ENCODE results near the gene RASGRF1. TPM values are rescaled to one million over a fixed set of nuclear protein-coding genes. Genes with fewer than 3 reads are reported as not detected.

Gene RASGRF1
- total and polyA plus RNA-seq, 5 experiments from 2014 or later, result 0.14 TPM; not detected in 4

DNA sequence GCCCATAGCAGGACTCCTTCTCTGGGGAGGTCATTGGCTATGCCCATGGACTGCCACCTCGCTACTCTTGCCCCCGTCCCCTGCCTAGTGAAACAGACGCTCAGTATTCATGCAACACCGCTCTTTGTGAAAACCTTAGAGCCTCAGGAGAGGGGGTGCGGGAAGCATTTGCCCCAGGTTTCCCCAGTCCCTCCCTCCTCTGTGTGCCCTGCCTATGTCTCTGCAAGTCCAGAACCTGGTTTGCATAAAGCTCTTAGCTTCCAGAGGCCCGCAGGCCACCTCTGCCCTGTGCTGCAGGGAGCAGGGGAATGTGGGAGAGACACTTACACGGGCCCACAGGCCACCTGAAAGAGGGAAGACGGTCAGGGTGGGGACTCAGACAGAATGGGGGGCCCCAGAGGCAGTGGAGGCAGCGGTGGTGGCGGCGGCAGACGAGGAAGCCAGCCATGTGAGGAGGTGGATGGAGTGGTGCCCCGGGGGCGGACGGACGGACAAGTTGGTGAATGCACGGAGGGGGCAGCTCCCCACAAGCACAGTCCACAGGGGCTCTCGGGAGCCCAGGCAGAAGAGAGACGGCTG is 111.9 kb downstream of the RASGRF1 start:
- Mint-ChIP-seq H3K36me3 (no peaks in the 10 kb centered on the region), H3K27me3 (peaks cover 0 to 13% (median 3%) of the 10 kb centered on the region in 5 donors), H3K27ac (no peak overlapping the region), H3K9me3 (no peaks in the 10 kb centered on the region), H3K4me1 (peaks cover 0 to 10% (median 0%) of the 10 kb centered on the region in 4 donors), H3K4me3 (no peak overlapping the region)
- POLR2A ChIA-PET, result interaction anchor here (1.0 kb wide), 1 partner anchor 105 kb away, joined by 4 read pairs; no protein-coding TSS in a partner anchor
- ATAC-seq (no peak), DNase-seq (peak in 1 of 10 donors; percentile 57)

DNA sequence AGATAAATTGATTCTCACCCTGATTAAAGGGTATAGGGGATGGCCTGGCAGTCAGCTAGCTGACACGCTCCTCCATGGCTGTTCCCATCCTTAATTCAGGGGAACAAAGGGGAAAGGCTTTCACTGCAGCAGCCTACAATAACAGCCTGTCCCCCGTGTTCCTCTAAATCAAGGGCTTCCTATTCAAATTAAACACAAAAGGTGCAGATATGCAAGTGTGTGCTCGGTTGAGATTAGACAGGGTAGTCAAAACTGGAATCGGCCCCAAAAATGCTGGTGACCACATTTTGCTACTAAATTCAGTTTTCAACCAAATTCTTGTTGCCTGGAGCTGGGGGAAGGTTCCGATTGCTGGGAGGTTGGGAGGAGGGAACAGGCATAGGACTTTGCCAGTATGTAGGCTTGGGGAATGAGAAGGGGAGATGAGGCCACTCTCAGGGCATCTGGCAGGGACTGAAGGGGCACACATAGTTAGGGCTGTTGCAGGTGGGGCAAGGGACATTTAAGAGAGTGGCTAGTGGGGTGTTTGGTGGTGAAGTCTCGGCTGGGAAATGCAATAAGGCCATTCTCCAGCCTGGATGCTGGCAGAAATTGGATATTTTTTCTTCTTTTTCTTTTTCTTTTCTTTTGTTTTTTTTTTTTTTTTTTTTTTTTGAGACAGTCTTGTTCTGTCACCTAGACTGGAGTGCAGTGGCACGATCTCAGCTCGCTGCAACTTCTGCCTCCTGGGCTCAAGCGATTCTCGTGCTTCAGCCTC is 112.8 kb downstream of the RASGRF1 start:
- POLR2A ChIA-PET, result no interaction called here
- peak overlapping the region in 1 of 10 donors; percentile 12 for H3K27ac Mint-ChIP-seq
- H3K4me3 Mint-ChIP-seq, result no peak overlapping the region
- H3K4me1 Mint-ChIP-seq, result peaks cover 0 to 10% (median 0%) of the 10 kb centered on the region in 4 donors
- ATAC-seq (no peak), DNase-seq (peak in 1 of 10 donors; percentile 1)
- H3K36me3 Mint-ChIP-seq, result no peaks in the 10 kb centered on the region
- peaks cover 0 to 9% (median 0%) of the 10 kb centered on the region in 5 donors for H3K27me3 Mint-ChIP-seq
- H3K9me3 Mint-ChIP-seq, result no peaks in the 10 kb centered on the region

DNA sequence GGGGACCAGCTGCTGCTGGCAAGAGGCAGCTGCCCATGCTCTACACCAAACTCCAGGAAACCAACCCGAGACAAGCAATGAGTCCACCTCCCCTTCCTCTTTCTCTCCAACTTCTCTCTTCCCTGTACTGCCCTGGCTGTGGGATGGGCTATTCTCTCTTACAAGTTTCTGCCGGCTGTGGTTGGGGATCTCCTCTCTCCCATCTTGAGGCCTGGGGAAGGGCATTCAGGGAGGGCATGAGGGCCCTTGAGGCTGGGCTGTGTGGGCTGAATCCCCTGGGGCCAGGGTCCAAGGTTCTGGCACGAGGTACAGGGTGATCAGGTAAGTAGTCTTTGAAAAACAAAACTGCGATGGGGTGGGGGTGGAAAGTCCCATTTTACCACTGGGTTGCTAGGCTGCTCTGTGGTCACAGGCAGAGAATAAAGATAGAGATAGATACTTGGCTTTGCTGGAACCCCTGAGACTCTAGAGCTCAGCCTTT is 113.4 kb downstream of the RASGRF1 start:
- H3K27ac Mint-ChIP-seq, result no peak overlapping the region
- peaks cover 0 to 9% (median 0%) of the 10 kb centered on the region in 5 donors for H3K27me3 Mint-ChIP-seq

DNA sequence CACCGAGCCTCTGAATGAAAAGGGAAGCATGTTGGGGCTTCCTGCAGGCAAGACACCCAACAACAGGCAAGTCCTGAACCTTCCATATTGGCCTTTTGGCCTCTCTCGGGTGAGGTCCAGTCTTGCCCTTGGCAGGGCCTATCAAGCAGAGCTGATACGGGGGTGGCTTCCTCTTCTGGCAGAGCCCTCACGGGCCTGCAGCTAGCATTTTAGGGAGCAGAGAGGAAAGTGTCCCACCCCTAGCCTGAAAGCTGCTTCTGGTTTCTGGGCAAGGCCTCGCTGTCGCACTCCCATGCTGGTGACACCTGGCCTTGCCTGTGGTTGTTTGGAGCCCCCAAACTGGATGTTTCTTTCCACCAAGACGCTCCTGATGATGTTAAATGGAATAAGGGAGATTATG is 113.9 kb downstream of the RASGRF1 start:
- DNase-seq, result peak in 1 of 10 donors; percentile 59
- Mint-ChIP-seq H3K4me1 (peaks cover 0 to 10% (median 0%) of the 10 kb centered on the region in 4 donors), H3K27ac (no peak overlapping the region), H3K27me3 (peaks cover 0 to 9% (median 0%) of the 10 kb centered on the region in 5 donors), H3K9me3 (no peaks in the 10 kb centered on the region), H3K4me3 (no peak overlapping the region), H3K36me3 (no peaks in the 10 kb centered on the region)
- POLR2A ChIA-PET, result no interaction called here
- no peak for ATAC-seq

More for the DNA sequence above, 113.4 kb downstream of the RASGRF1 start:
- Mint-ChIP-seq H3K4me1 (peaks cover 0 to 10% (median 0%) of the 10 kb centered on the region in 4 donors), H3K36me3 (no peaks in the 10 kb centered on the region), H3K4me3 (no peak overlapping the region), H3K9me3 (no peaks in the 10 kb centered on the region)
- ATAC-seq (peak in 1 of 2 donors; percentile 28), DNase-seq (peak in 1 of 10 donors; percentile 56)
- POLR2A ChIA-PET, result no interaction called here

DNA sequence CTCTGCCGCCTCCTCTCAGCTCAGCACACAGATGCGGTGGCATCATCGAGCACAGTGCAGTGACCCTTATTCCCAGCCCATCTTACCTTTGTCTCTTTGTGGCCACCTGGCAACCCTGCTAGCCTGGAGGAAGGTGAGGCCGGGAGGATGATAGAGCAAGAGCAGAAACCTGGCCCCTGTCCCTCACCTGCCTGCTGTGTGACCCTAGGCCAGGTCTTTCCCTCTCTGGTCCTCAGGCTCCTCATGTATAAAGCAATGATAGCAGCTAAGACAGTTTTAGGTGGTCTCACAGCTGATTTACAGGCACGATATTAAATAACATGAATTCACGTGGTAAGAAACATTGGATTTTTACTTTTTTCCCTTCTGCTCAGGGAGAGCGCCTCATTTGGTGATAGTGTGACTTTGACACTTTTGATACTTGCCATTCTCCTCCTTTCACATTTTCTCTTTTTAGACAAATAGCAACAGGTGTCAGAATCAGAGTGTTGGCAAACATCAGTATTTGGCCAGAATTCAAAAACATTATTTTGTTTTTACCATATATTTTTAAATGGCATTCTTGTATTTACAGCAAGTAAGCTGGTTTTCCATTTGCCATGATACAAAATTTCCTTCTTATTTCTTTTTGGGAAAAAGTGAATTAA is 116.2 kb downstream of the RASGRF1 start:
- POLR2A ChIA-PET, result no interaction called here
- Mint-ChIP-seq H3K27me3 (peaks cover 0 to 9% (median 0%) of the 10 kb centered on the region in 5 donors), H3K9me3 (no peaks in the 10 kb centered on the region), H3K27ac (no peak overlapping the region), H3K4me3 (no peak overlapping the region), H3K36me3 (no peaks in the 10 kb centered on the region), H3K4me1 (peaks cover 0 to 10% (median 0%) of the 10 kb centered on the region in 4 donors)
- DNase-seq, result no peak
- ATAC-seq, result no peak

DNA sequence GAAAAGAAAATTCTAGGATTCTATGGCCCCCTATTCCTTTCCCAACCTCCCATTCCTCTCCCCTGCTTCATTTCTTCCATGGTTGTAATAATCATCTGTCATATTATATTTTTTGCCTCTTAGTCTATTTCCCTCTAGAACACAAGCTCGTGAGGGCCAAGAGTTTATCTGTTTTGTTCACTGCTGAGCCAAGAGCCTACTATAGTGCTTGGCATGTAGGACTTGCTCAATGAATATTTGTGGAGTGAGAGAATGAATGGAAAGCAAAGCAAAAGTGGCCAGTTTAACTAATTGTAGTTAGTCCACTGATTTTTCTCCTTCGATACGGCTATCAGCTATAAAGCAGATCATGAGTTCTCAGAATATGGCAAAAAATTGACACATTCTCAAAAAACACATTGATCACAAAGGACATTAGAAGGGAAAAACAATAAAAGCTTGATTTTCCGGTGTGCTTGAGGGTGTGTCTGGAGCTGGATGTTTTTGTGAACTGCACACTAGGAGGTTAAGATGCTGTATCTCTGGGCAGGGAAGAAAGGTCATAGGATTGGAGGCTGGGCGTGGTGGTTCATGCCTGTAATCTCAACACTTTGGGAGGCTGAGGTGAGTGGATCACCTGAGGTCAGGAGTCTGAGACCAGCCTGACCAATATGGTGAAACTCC is 120.8 kb downstream of the RASGRF1 start:
- POLR2A ChIA-PET, result no interaction called here

DNA sequence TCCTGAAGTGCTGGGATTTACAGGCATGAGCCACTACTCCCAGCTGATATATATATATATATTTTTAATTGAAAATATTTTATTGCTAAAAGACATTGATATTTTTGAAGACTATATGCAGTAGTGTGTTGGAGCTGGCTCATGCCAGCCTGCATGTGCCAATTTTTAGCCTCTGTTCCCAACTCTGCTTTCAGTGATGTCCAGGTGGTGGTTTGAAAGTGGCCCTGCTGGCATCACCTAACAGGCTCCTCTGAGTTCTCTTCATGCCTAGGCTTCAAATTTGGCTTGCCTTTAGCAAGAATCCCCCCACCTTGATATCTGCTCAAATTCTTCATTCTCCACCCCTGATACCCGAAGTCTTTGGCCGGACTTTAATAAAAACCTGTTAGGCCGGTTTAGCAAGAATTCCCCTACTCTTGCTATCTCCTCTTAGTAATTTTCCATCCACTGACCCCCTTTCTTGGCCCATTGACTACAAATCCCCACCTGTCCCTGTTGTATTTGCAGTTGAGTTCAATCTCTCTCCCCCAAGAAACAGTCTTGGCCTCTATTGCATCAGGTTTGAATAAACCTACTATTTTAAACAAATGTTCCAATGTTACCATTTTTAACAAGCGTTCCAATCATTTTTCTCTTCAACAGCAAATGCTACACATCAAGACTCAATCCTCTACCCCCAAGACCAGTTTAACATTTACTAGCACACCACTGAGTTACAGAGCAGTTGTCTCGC is 121.9 kb downstream of the RASGRF1 start:
- no peak for DNase-seq
- Mint-ChIP-seq H3K36me3 (no peaks in the 10 kb centered on the region), H3K27me3 (no peaks in the 10 kb centered on the region), H3K4me3 (no peak overlapping the region), H3K9me3 (no peaks in the 10 kb centered on the region), H3K27ac (no peak overlapping the region), H3K4me1 (no peaks in the 10 kb centered on the region)
- POLR2A ChIA-PET, result no interaction called here
- no peak for ATAC-seq

More for the DNA sequence above, 120.8 kb downstream of the RASGRF1 start:
- DNase-seq, result no peak
- Mint-ChIP-seq H3K4me3 (no peak overlapping the region), H3K27ac (no peak overlapping the region), H3K4me1 (no peaks in the 10 kb centered on the region), H3K27me3 (no peaks in the 10 kb centered on the region), H3K9me3 (no peaks in the 10 kb centered on the region), H3K36me3 (no peaks in the 10 kb centered on the region)
- no peak for ATAC-seq

DNA sequence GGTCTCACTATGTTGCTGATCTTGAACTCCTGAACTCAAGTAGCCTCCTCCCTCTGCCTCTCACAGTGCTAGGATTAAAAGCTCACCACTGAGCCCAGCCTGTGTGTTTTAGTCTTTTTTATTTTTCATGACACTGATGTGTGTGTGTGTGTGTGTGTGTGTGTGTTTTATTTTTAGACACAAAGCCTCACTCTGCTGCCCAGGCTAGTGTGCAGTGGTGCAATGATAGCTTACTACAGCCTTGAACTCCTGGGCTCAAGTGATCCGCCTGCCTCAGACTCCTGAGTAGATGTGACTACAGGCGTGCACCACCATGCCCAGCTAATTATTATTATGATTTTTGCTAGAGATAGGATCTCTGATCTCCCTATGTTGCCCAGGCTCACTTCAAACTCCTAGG is 122.5 kb downstream of the RASGRF1 start:
- no peak overlapping the region for H3K27ac Mint-ChIP-seq
- H3K4me3 Mint-ChIP-seq, result no peak overlapping the region
- ATAC-seq (no peak), DNase-seq (no peak)
- H3K4me1 Mint-ChIP-seq, result no peaks in the 10 kb centered on the region
- no peaks in the 10 kb centered on the region for H3K36me3 Mint-ChIP-seq
- H3K27me3 Mint-ChIP-seq, result no peaks in the 10 kb centered on the region
- POLR2A ChIA-PET, result interaction anchor here (0.6 kb wide), 1 partner anchor 17 kb away, joined by 4 read pairs; no protein-coding TSS in a partner anchor
- no peaks in the 10 kb centered on the region for H3K9me3 Mint-ChIP-seq

DNA sequence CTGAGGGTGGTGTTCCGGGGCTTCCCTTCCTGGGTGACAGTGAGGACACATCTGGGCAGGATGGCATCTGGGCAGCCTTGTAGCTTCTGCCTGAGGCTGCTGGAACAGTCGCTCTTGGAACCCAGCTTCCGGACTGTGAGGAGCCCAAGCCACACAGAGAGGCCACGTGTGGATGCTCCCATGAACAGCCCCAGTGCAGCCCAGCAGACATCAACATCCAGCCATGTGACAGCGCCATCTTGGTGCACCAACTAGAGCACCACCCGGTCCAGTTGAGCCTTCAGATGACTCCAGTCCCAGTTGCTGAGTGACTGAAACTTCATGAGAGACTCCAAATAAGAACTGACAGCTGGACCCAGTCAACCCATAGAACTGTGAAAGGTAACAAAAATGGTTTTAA is 130.3 kb downstream of the RASGRF1 start:
- H3K9me3 Mint-ChIP-seq, result no peaks in the 10 kb centered on the region
- no peaks in the 10 kb centered on the region for H3K27me3 Mint-ChIP-seq
- ATAC-seq (no peak), DNase-seq (no peak)
- peaks cover 0 to 2% (median 0%) of the 10 kb centered on the region in 3 donors for H3K36me3 Mint-ChIP-seq
- no peak overlapping the region for H3K4me3 Mint-ChIP-seq
- H3K27ac Mint-ChIP-seq, result no peak overlapping the region
- POLR2A ChIA-PET, result no interaction called here
- H3K4me1 Mint-ChIP-seq, result peaks cover 0 to 2% (median 0%) of the 10 kb centered on the region in 4 donors

DNA sequence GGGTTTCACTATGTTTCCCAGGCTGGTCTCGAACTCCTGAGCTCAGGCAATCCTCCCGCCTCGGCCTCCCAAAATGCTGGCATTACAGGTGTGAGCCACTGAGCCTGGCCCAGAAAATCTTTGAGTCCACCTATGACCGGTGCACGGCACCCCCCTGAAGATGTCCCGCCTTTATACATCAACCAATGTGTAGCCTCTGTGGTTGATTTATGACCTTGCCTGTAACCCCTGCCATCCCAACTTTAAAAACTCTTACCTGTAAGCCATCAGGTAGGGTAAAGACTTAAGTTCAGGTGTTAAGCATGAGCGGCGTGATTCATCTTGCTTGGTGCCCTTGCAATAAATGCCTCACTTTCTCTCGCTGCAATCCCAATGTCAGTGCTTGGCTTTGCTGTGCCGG is 131.2 kb downstream of the RASGRF1 start:
- Mint-ChIP-seq H3K4me3 (no peak overlapping the region), H3K36me3 (peaks cover 0 to 2% (median 0%) of the 10 kb centered on the region in 3 donors), H3K9me3 (no peaks in the 10 kb centered on the region), H3K4me1 (peaks cover 0 to 2% (median 0%) of the 10 kb centered on the region in 4 donors), H3K27ac (no peak overlapping the region), H3K27me3 (peaks cover 0 to 4% (median 2%) of the 10 kb centered on the region in 5 donors)
- POLR2A ChIA-PET, result no interaction called here
- DNase-seq (no peak), ATAC-seq (no peak)

DNA sequence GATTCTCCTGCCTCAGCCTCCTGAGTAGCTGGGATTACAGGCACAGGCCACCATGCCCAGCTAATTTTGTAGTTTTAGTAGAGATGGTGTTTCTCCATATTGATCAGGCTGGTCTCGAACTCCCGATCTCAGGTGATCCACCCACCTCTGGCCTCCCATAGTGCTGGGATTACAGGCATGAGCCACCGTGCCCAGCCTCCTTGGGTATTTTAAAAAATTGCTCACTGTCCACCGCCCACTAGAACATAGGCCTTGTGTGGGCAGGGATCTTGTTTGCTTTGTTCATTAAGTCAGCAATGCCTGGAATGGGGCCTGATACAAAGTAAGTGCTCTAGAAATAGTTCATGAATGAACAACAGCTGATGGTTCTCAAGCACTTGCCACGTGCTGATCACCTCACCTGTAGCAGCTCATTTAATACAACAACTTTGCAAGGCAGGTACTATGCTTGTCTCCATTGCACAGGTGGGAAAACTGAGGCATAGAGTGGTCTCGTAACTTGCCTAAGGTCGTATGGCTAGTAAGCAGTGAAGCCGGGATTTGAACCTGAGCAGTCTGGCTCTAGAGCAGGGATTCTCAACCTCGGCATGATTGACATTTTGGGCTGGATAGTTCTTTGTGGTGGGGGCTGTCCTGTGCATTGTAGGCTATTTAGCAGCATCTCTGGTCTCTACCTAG is 133.0 kb downstream of the RASGRF1 start:
- ATAC-seq, result no peak
- H3K9me3 Mint-ChIP-seq, result no peaks in the 10 kb centered on the region
- H3K27me3 Mint-ChIP-seq, result peaks cover 0 to 5% (median 4%) of the 10 kb centered on the region in 5 donors
- no peak for DNase-seq
- POLR2A ChIA-PET, result no interaction called here
- peaks cover 0 to 2% (median 0%) of the 10 kb centered on the region in 4 donors for H3K4me1 Mint-ChIP-seq
- no peak overlapping the region for H3K4me3 Mint-ChIP-seq
- H3K27ac Mint-ChIP-seq, result no peak overlapping the region
- H3K36me3 Mint-ChIP-seq, result peaks cover 0 to 2% (median 0%) of the 10 kb centered on the region in 3 donors

Data from naive thymus-derived CD8-positive, alpha-beta T cell (primary cell).